Measurements from ENCODE around the gene CNBD2.
"Not testable (repeated sequence)": the region's sequence is repeated elsewhere in the genome, so short reads cannot be mapped to it uniquely, and the experiment has no call there.

CNBD2 gene

DNA sequence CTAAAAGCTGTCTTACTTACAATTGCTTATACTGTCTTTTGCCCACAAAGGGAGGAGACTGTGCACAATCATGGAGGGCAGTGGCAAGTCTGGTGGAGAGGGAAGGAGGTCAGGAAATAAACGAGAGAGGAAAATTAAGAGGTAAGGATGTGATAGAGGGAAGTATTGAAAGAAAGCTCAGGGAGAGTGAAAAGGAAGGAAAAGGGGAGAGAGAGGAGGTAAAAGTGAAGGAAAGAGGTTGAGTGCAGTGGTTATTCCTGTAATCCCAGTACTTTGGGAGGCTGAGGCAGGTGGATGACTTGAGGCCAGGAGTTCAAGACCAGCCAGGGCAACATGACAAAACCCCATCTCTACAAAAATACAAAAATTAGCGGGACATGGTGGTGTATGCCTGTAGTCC lies 103.5 kb downstream of the CNBD2 start:
- Histone ChIP-seq H3K4me3 (no peak overlapping the region), H3K36me3 (no peaks in the 10 kb centered on the region), H3K27ac (no peak overlapping the region), H3K9me3 (replicated peaks in 1 of 11) (no peaks in the 10 kb centered on the region), H3K4me2 (0 out of 22 replicates have a peak overlapping the region, but pooled peaks of 1 of the 11 experiments have one; percentile 18), H3K9ac (no peak overlapping the region), H3K4me1 (peaks cover 0 to 10% (median under 1%) of the 10 kb centered on the region in 10 experiments; a peak in 7 of 20 replicates), H4K20me1 (no peaks in the 10 kb centered on the region), H3K27me3 (no peaks in the 10 kb centered on the region)
- TF ChIP-seq Cebpa-rat (IDR thresholded peaks at IDR 0.05): no peak

DNA sequence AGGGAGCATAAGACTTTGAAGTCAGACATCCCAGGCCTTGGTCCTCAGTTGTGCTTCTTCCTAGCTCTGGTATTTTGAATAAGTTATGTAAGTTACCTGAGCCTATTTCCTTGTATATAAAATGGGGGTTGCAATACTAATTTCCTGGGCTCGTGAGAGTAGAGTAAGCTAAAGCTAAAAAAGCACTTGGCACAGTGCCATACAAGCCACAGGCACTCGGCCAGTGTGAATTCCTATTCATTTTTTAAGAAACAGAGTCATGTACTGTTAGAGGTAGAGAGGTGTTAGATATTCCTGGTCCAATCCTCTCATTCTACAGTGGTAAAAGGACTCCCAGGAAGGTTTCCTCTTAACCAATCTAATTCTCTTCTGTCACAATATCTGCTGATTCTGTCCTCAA lies 106.6 kb downstream of the CNBD2 start:
- Histone ChIP-seq H3K27me3 (no peaks in the 10 kb centered on the region), H3K36me3 (no peaks in the 10 kb centered on the region), H3K9ac (no peak overlapping the region), H3K27ac (no peak overlapping the region), H3K4me1 (peaks cover 0 to 19% (median 3%) of the 10 kb centered on the region in 10 experiments; a peak in 13 of 20 replicates), H3K9me3 (replicated peaks in 1 of 11) (peaks cover 0 to 9% (median 0%) of the 10 kb centered on the region in 11 experiments; a peak in 4 of 22 replicates), H3K4me2 (no peak overlapping the region), H3K4me3 (no peak overlapping the region), H4K20me1 (no peaks in the 10 kb centered on the region)
- TF ChIP-seq Cebpa-rat (IDR thresholded peaks at IDR 0.05): no peak

DNA sequence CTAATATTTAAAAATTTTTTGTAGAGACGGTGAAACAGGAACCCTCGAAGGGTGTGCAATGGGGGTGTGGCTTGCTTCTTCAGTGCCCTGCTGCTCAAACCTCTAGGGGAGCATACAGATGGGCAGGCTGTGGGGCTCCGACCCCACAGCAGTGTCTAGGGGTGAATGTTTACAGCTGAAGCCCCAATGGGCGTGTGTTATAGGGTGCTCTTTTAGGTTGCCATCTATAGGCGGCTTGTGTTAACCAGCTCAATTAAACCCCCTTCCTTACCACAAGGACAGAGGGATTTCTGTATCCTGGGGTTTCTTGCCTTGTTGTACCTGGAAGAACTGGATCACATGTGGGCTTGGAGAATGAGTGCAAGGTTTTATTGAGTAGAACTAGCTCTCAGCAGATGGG lies 109.4 kb downstream of the CNBD2 start:
- H4K20me1 ChIP-seq; H3K27me3 ChIP-seq; H3K4me3 ChIP-seq; H3K36me3 ChIP-seq; H3K9ac ChIP-seq; H3K9me3 ChIP-seq (replicated peaks in 1 of 11); H3K27ac ChIP-seq: not testable (repeated sequence)
- Histone ChIP-seq H3K4me1 (peaks cover 0 to 16% (median 6%) of the 10 kb centered on the region in 10 experiments; a peak in 13 of 20 replicates), H3K4me2 (peak overlapping the region in 1 of 11 experiments; percentile 25; a peak in 2 of 22 replicates)

DNA sequence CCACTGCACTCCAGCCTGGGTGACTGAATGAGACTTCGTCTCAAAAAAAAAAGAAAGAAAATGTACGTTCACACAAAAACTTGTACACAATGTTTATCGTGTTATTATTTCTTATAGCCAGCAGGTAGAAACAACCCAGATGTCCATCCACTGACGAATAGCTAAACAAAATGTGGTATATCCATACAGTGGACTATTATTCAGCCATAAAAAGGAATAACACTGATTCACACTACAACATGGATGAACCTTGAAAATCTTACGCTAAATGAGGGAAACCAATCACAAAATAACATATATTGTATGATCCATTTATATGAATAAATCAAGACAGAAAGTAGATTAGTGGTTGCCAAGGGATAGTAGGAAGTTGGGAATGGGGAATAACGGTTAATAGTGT lies 111.1 kb downstream of the CNBD2 start:
- Histone ChIP-seq H3K36me3 (no peaks in the 10 kb centered on the region), H3K9ac (no peak overlapping the region), H3K4me2 (peak overlapping the region in 5 of 11 experiments; percentile 38 to 66 (median 57); a peak in 7 of 22 replicates), H3K9me3 (replicated peaks in 1 of 11) (peaks cover 0 to 12% (median 3%) of the 10 kb centered on the region in 11 experiments; a peak in 10 of 22 replicates), H3K27me3 (no peaks in the 10 kb centered on the region), H3K4me3 (no peak overlapping the region), H3K27ac (no peak overlapping the region), H4K20me1 (no peaks in the 10 kb centered on the region), H3K4me1 (peaks cover 0 to 16% (median 6%) of the 10 kb centered on the region in 10 experiments; a peak in 13 of 20 replicates)
- TF ChIP-seq Cebpa-rat (IDR thresholded peaks at IDR 0.05): no peak

DNA sequence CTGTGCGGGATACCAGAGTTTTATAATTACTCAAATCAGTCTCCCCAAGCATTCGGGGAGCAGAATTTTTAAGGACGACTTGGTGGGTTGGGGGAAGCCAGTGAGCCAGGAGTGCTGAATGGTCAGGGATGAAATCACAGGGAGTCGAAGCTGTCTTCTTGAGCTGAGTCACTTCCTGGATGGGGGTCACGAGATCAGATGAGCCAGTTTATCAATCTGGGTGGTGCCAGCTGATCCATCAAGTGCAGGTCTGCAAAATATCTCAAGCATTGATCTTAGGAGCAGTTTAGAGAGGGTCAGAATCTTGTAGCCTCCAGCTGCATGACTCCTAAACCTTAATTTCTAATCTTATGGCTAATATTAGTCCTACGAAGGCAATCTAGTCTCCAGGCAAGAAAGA lies 111.6 kb downstream of the CNBD2 start:
- peaks cover 0 to 14% (median 5%) of the 10 kb centered on the region in 11 experiments; a peak in 10 of 22 replicates for H3K9me3 ChIP-seq (replicated peaks in 1 of 11)
- H3K27ac ChIP-seq, H3K4me3 ChIP-seq, H4K20me1 ChIP-seq, H3K36me3 ChIP-seq, H3K9ac ChIP-seq, H3K27me3 ChIP-seq: not testable (repeated sequence)
- H3K4me2 ChIP-seq: peak overlapping the region in 7 of 11 experiments; percentile 13 to 66 (median 53); a peak in 11 of 22 replicates
- peaks cover 0 to 18% (median 6%) of the 10 kb centered on the region in 10 experiments; a peak in 13 of 20 replicates for H3K4me1 ChIP-seq

All from BLaER1 treated with 17β-estradiol and CSF1 and Interleukin-3, amounts not matched to agents 10 nM and 100 nM (cell line).